Lung (tissue), 12 donors: ENCODE measurements around the gene SSBP3. TPM values are rescaled to one million over a fixed set of nuclear protein-coding genes. Genes with fewer than 3 reads are reported as not detected.

Source experiments
- ATAC-seq: fragments of 200-7000 bp; cut with Tn5 transposase; one replicate; pipeline ENCODE4 v1.9.1; 2020; ENCODE audit warnings: moderate number of reproducible peaks; ENCODE audit not compliant: insufficient read depth, low FRiP score
- DNase-seq, 3 donors: peaks; one replicate each; pipeline ENCODE4 v3.0.0-alpha.2; 2013 to 2017
- H3K27ac ChIP-seq, 2 donors: one replicate each; pipeline ENCODE4 v1.5.1; 2013; ENCODE audit warnings: mild to moderate bottlenecking in 2 of 2, moderate library complexity in 2 of 2, control low read depth in 1 of 2, inconsistent platforms in 1 of 2, low read depth in 1 of 2, low read length in 1 of 2
- H3K27me3 ChIP-seq, 3 donors: one replicate each; pipeline ENCODE4 v1.5.1; 2013; ENCODE audit warnings: low read length in 2 of 3; ENCODE audit not compliant: control insufficient read depth in 3 of 3, insufficient read depth in 3 of 3
- H3K36me3 ChIP-seq, 4 donors: one replicate each; pipeline ENCODE4 v1.5.1; 2013; ENCODE audit warnings: low read length in 4 of 4, mild to moderate bottlenecking in 1 of 4, moderate library complexity in 1 of 4; ENCODE audit not compliant: control insufficient read depth in 4 of 4, insufficient read depth in 4 of 4
- H3K4me1 ChIP-seq, 5 donors: one replicate each; pipeline ENCODE4 v1.5.1; 2013; ENCODE audit warnings: low read length in 5 of 5, mild to moderate bottlenecking in 2 of 5, moderate library complexity in 1 of 5; ENCODE audit not compliant: control insufficient read depth in 5 of 5, insufficient read depth in 5 of 5
- H3K4me3 ChIP-seq: one replicate; pipeline ENCODE4 v1.5.1; 2013; ENCODE audit warnings: mild to moderate bottlenecking, control low read depth, moderate library complexity
- H3K9ac ChIP-seq, 2 donors: one replicate each; pipeline ENCODE4 v1.5.1; 2013; ENCODE audit warnings: low read length in 2 of 2, control low read depth in 1 of 2; ENCODE audit not compliant: insufficient read depth in 1 of 2
- H3K9me3 ChIP-seq, 4 donors: one replicate each; pipeline ENCODE4 v1.5.1; 2013; ENCODE audit warnings: low read length in 3 of 4, mild to moderate bottlenecking in 1 of 4, moderate library complexity in 1 of 4; ENCODE audit not compliant: control insufficient read depth in 4 of 4, insufficient read depth in 3 of 4
- WGBS, 2 donors: extraction: QIAGEN DNeasy Blood & Tissue Kit; methylation state at CpG; one replicate each; pipeline ENCODE4 v1.1.7; 2013; 5-methylcytosine and 5-hydroxymethylcytosine counted together
- polyA plus RNA-seq, 2 donors: library from polyadenylated mRNA; stranded (reverse); fragments of 200-250 nt; gene quantifications; one replicate each; pipeline ENCODE4 v1.2.1, GENCODE V29; 2013
- total RNA-seq, 2 donors: library from RNA; depleted of rRNA in 1 of 2; stranded (reverse); fragments of >200 nt in 1 of 2; gene quantifications; one replicate each; pipeline ENCODE4 v1.2.1, GENCODE V29; 2014 to 2021
- TF ChIP-seq, protein P1 (sequence below): IDR thresholded peaks from 2 replicates; pipeline ENCODE4 v1.5.1; 2012; ENCODE audit warnings: mild to moderate bottlenecking; ENCODE audit errors: control extremely low read depth, extremely low read depth
- donor health status: control.
- donor health status: control.
- donor health status: Bipolar disorder and iron deficiency.
- donor health status: healthy.
- donor health status: DM: yes; HTN: yes; CAD: no.

Gene SSBP3
- total and polyA plus RNA-seq, 4 donors = 15.9 to 47.8 (median 34.8) TPM

DNA sequence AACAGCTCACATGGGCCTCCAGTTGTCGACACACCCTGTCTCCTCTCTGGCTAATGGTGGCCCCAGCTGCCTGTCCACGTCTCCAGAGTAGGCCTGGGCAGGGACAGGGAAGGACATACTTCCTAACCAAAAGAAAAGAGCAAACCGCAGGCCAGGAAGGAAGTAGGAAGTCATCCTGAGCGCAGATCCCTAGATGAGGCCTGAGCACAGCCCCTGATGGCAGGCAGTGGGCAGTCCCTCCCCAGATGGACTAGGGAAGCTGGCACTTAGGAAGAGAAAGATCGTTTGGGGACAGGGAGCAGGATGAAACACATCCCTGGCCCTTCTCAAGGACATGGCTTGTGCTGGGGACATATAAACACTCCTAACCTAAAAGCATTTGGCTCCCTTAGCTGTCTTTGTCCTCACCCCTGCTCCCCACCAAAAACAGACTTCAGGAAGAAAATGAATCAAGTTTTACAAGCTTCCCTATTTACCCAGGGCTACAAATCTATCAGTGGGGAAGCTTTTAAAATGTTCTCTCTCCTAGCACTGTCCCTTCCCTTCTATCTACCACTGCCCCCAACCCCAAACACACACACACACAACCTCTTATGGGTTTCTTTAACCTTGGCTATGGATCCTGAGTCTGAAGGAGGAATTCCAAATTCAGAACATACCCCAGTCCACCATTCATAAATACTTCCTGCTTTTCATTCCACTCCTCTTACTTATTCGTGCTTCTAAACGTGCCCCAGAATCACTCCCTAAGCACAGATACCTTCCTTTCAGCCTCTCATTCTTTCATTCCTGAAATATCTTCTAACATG is 21.1 kb downstream of the SSBP3 start:
- Histone ChIP-seq H3K9me3 (no peaks in the 10 kb centered on the region), H3K9ac (peak overlapping the region in 1 of 2 donors; percentile 44), H3K27me3 (no peaks in the 10 kb centered on the region), H3K4me1 (peaks cover 4 to 32% (median 11%) of the 10 kb centered on the region in 5 donors), H3K36me3 (peaks cover 0 to 8% (median under 1%) of the 10 kb centered on the region in 4 donors), H3K27ac (peak overlapping the region; percentile 7 to 27), H3K4me3 (no peak overlapping the region)
- TF ChIP-seq, protein P1, sequence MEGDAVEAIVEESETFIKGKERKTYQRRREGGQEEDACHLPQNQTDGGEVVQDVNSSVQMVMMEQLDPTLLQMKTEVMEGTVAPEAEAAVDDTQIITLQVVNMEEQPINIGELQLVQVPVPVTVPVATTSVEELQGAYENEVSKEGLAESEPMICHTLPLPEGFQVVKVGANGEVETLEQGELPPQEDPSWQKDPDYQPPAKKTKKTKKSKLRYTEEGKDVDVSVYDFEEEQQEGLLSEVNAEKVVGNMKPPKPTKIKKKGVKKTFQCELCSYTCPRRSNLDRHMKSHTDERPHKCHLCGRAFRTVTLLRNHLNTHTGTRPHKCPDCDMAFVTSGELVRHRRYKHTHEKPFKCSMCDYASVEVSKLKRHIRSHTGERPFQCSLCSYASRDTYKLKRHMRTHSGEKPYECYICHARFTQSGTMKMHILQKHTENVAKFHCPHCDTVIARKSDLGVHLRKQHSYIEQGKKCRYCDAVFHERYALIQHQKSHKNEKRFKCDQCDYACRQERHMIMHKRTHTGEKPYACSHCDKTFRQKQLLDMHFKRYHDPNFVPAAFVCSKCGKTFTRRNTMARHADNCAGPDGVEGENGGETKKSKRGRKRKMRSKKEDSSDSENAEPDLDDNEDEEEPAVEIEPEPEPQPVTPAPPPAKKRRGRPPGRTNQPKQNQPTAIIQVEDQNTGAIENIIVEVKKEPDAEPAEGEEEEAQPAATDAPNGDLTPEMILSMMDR = no peak
- ATAC-seq (no peak), DNase-seq (no peak)
- WGBS, 2 donors = 12 to 31% methylated on average over 7 of the region's 7 CpGs

DNA sequence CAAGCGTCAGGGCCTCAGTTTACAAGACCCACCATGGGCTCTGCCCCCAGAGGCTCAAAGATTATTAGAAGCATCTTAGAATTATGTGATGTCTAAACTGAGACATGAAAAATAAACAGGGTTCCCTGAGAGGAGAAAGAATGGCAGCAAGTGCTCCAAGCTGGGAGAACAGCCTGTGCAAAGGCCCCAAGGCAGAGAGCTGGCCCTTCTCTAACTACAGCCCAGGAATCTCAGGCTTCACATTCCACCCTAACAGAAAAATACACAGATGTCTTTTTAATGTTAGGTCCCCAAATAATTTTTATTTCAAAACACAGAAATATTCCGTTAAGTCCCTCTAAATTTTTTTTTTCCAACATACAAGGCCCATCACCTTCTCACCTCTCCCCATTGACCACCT is 21.7 kb downstream of the SSBP3 start:
- no peaks in the 10 kb centered on the region for H3K27me3 ChIP-seq
- peak overlapping the region; percentile 7 to 17 for H3K27ac ChIP-seq
- H3K4me3 ChIP-seq = no peak overlapping the region
- H3K4me1 ChIP-seq = peaks cover 5 to 39% (median 15%) of the 10 kb centered on the region in 5 donors
- no peak for ATAC-seq
- WGBS, 2 donors = 93 to 94% methylated on average over 2 of the region's 2 CpGs
- TF ChIP-seq, protein P1 = no peak
- peaks cover 0 to 9% (median under 1%) of the 10 kb centered on the region in 4 donors for H3K36me3 ChIP-seq
- no peaks in the 10 kb centered on the region for H3K9me3 ChIP-seq
- no peak overlapping the region for H3K9ac ChIP-seq
- no peak for DNase-seq

DNA sequence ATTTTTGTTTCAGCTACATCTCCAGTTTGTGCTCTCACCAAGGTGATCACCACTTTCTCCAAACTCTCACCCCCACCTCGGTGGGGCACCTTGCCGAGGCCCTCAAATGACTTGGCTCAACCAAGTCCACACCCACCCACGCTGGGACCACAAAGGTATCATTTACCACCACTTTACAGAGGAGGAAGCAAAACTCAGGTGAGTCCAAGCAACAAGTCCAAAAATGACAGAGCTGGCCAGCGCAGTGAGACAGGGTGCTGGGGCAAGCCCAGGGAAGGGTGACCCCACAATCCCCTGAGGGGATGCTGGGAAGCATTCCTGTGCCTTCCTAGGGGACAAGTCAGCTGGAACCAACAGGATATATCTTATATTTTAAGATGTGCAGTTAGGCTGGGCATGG is 24.7 kb downstream of the SSBP3 start:
- TF ChIP-seq, protein P1 = no peak
- no peak for ATAC-seq
- Histone ChIP-seq H3K27ac (no peak overlapping the region), H3K4me1 (peaks cover 13 to 48% (median 26%) of the 10 kb centered on the region in 5 donors), H3K27me3 (no peaks in the 10 kb centered on the region), H3K9me3 (no peaks in the 10 kb centered on the region), H3K4me3 (no peak overlapping the region), H3K9ac (no peak overlapping the region), H3K36me3 (peaks cover 0 to 12% (median 0%) of the 10 kb centered on the region in 4 donors)
- no peak for DNase-seq
- 84 to 86% methylated on average over 4 of the region's 4 CpGs for WGBS, 2 donors
